SK-N-SH (cell line): ENCODE measurements around the gene ARHGEF37. TPM values are rescaled to one million over a fixed set of nuclear protein-coding genes. Genes with fewer than 3 reads are reported as not detected.

Experiments
- CTCF ChIA-PET: fragments of 300-600, 350-600 bp; formaldehyde crosslinking; extraction: SDS; loops from one replicate; lab custom pipeline; 2021; lab: Yijun Ruan, JAX
- POLR2A ChIA-PET: fragments of 350-600 bp; sonication (Branson Sonifier 250); formaldehyde crosslinking; extraction: SDS; loops from one replicate; lab custom pipeline; 2020; ENCODE audit warnings: antibody characterized with exemption, inconsistent platforms; lab: Yijun Ruan, JAX
- DNase-seq: peaks from one replicate; pipeline ENCODE4 v3.0.0; 2012
- H2AFZ ChIP-seq: fragments of 200-600 bp; sonication (generic); 2 replicates; pipeline ENCODE4 v1.8.1; 2016; ENCODE audit warnings: antibody characterized with exemption, mild to moderate bottlenecking, low read depth
- H3F3A ChIP-seq: fragments of 200-600 bp; sonication (generic); replicated peaks from 2 replicates; pipeline ENCODE3; 2016; ENCODE audit warnings: antibody characterized with exemption, mild to moderate bottlenecking; ENCODE audit not compliant: insufficient read depth
- H3K27ac ChIP-seq, 2 experiments: fragments of 200-500 bp in 1 of 2; fragments of 200-600 bp in 1 of 2; sonication (Bioruptor generic) in 1 of 2; sonication (generic), shearing (Covaris generic) in 1 of 2; 2 replicates each; pipeline versions ENCODE4 v1.5.1 to v1.6.1; 2014 to 2016; ENCODE audit warnings: low read depth in 2 of 2, inconsistent platforms in 1 of 2, low read length in 1 of 2, mild to moderate bottlenecking in 1 of 2, mixed read lengths in 1 of 2
- H3K27me3 ChIP-seq: fragments of 200-600 bp; sonication (generic), shearing (Covaris generic); 2 replicates; pipeline ENCODE4 v1.6.1; 2016; ENCODE audit warnings: mixed run types; ENCODE audit not compliant: insufficient read depth
- H3K36me3 ChIP-seq, 2 experiments: fragments of 200-500 bp in 1 of 2; fragments of 200-600 bp in 1 of 2; sonication (Bioruptor generic) in 1 of 2; sonication (generic) in 1 of 2; replicated peaks in 1 of 2; 2 replicates each; pipeline versions ENCODE3 to v1.5.1; 2014 to 2016; ENCODE audit warnings: low read length in 1 of 2, mild to moderate bottlenecking in 1 of 2; ENCODE audit not compliant: insufficient read depth in 2 of 2, control insufficient read depth in 1 of 2
- H3K4me1 ChIP-seq, 2 experiments: fragments of 200-500 bp in 1 of 2; fragments of 200-600 bp in 1 of 2; sonication (Bioruptor generic) in 1 of 2; sonication (generic), shearing (Covaris generic) in 1 of 2; 2 replicates each; pipeline versions ENCODE4 v1.5.1 to v1.6.1; 2014 to 2016; ENCODE audit warnings: low read depth in 1 of 2, low read length in 1 of 2, mixed run types in 1 of 2; ENCODE audit not compliant: insufficient read depth in 2 of 2, control insufficient read depth in 1 of 2
- H3K4me2 ChIP-seq: fragments of 200-600 bp; sonication (generic), shearing (Covaris generic); 2 replicates; pipeline ENCODE4 v1.6.1; 2017; ENCODE audit warnings: mixed run types
- H3K4me3 ChIP-seq, 2 experiments: fragments of 200-500 bp in 1 of 2; fragments of 200-600 bp in 1 of 2; sonication (Bioruptor generic) in 1 of 2; sonication (generic), shearing (Covaris generic) in 1 of 2; 2 replicates each; pipeline versions ENCODE4 v1.5.1 to v1.8.1; 2014 to 2016; ENCODE audit warnings: low read depth in 2 of 2, inconsistent platforms in 1 of 2, low read length in 1 of 2, mild to moderate bottlenecking in 1 of 2, mixed read lengths in 1 of 2, moderate library complexity in 1 of 2
- H3K79me2 ChIP-seq: fragments of 200-600 bp; sonication (generic); 2 replicates; pipeline ENCODE4 v1.8.1; 2017; ENCODE audit warnings: mild to moderate bottlenecking; ENCODE audit not compliant: insufficient read depth
- H3K9ac ChIP-seq: fragments of 200-600 bp; sonication (generic); 2 replicates; pipeline ENCODE4 v1.6.1; 2017; ENCODE audit warnings: mixed run types
- H3K9me2 ChIP-seq: fragments of 200-600 bp; sonication (generic); 2 replicates; pipeline ENCODE4 v1.6.1; 2017; ENCODE audit warnings: mixed run types
- H3K9me3 ChIP-seq: fragments of 200-600 bp; sonication (generic); 2 replicates; pipeline ENCODE4 v1.6.1; 2017; ENCODE audit warnings: mixed run types, mild to moderate bottlenecking, moderate library complexity
- H4K20me1 ChIP-seq: fragments of 200-600 bp; sonication (generic); 2 replicates; pipeline ENCODE4 v1.6.1; 2017; ENCODE audit warnings: mild to moderate bottlenecking, mixed run types; ENCODE audit not compliant: insufficient read depth
- EZH2phosphoT487 ChIP-seq: fragments of 200-600 bp; sonication (generic); IDR thresholded peaks from 2 replicates; pipeline ENCODE4 v1.6.1; 2017; ENCODE audit warnings: low read depth, mixed run types, mild to moderate bottlenecking, antibody characterized with exemption, moderate library complexity, borderline replicate concordance
- FOSL2 ChIP-seq: IDR thresholded peaks from 2 replicates; pipeline ENCODE4 v1.4.0; 2012; ENCODE audit warnings: low read depth, mild to moderate bottlenecking, moderate library complexity, borderline replicate concordance
- FOXJ3 ChIP-seq: sonication (generic); formaldehyde crosslinking; IDR thresholded peaks from 2 replicates; pipeline ENCODE4 v1.5.1; 2020; ENCODE audit warnings: mild to moderate bottlenecking, missing genetic modification reagents
- FOXM1 ChIP-seq: IDR thresholded peaks from 2 replicates; pipeline ENCODE4 v1.4.0; 2012; ENCODE audit warnings: low read depth, mild to moderate bottlenecking
- GABPA ChIP-seq: IDR thresholded peaks from 2 replicates; pipeline ENCODE4 v1.4.0; 2012; ENCODE audit warnings: low read depth, mild to moderate bottlenecking
- JUND ChIP-seq: IDR thresholded peaks from 2 replicates; pipeline ENCODE4 v1.4.0; 2012
- MEF2A ChIP-seq: IDR thresholded peaks from 2 replicates; pipeline ENCODE4 v1.4.0; 2012; ENCODE audit warnings: low read depth, borderline replicate concordance
- MXI1 ChIP-seq: IDR thresholded peaks from 2 replicates; pipeline ENCODE4 v1.6.1; 2012; ENCODE audit warnings: mild to moderate bottlenecking, low read depth, low read length, improper control_type of control experiment
- NFIC ChIP-seq: IDR thresholded peaks from 2 replicates; pipeline ENCODE4 v1.4.0; 2012; ENCODE audit warnings: borderline replicate concordance
- PBX3 ChIP-seq: IDR thresholded peaks from 2 replicates; pipeline ENCODE4; 2012
- REST ChIP-seq: IDR thresholded peaks from 2 replicates; pipeline ENCODE4 v1.6.1; 2012; ENCODE audit warnings: mild to moderate bottlenecking, low read depth, low read length, moderate library complexity
- RFX5 ChIP-seq: IDR thresholded peaks from 2 replicates; pipeline ENCODE4 v1.6.1; 2012; ENCODE audit warnings: mild to moderate bottlenecking, improper control_type of control experiment, low read length
- SIN3A ChIP-seq: IDR thresholded peaks from 2 replicates; pipeline ENCODE4 v1.6.1; 2012; ENCODE audit warnings: low read depth, mild to moderate bottlenecking, low read length, moderate library complexity, borderline replicate concordance
- SMC3 ChIP-seq: IDR thresholded peaks from 2 replicates; pipeline ENCODE4 v1.6.1; 2012; ENCODE audit warnings: low read depth, low read length, improper control_type of control experiment
- TCF12 ChIP-seq: IDR thresholded peaks from 2 replicates; pipeline ENCODE4 v1.4.0; 2012
- TEAD4 ChIP-seq: IDR thresholded peaks from 2 replicates; pipeline ENCODE4 v1.4.0; 2012; ENCODE audit warnings: mild to moderate bottlenecking, borderline replicate concordance; ENCODE audit not compliant: insufficient read depth
- YY1 ChIP-seq: IDR thresholded peaks from 2 replicates; pipeline ENCODE4 v1.4.0; 2012; ENCODE audit warnings: low read depth, mild to moderate bottlenecking
- WGBS: methylation state at CpG from one replicate; pipeline ENCODE4 v1.1.6; 2017; ENCODE audit warnings: low lambda C conversion rate; 5-methylcytosine and 5-hydroxymethylcytosine counted together
- polyA plus RNA-seq, 3 experiments: library from polyadenylated mRNA; depleted of rRNA; stranded (reverse); fragments of >200 nt; gene quantifications; 2 replicates each; pipeline ENCODE4 v1.2.3, GENCODE V29; 2012

ARHGEF37 gene
- polyA plus RNA-seq, 1 of the 3 experiments (the other 2 are of a cell fraction), result 0.94 TPM

GRCh38 chr5:149682532-149683075 lies 101.3 kb downstream of the ARHGEF37 start (continued):
- TF ChIP-seq TCF12, result no peak

GRCh38 chr5:149683964-149684363 lies 102.7 kb downstream of the ARHGEF37 start:
- Histone ChIP-seq H3K79me2 (no peaks in the 10 kb centered on the region), H3K36me3 (no peaks in the 10 kb centered on the region), H2AFZ (no peak overlapping the region), H3K9me3 (no peaks in the 10 kb centered on the region), H3K9ac (no peak overlapping the region), H3K4me2 (no peak overlapping the region), H3K4me1 (no peaks in the 10 kb centered on the region), H3K27ac (no peak overlapping the region), H4K20me1 (no peaks in the 10 kb centered on the region), H3F3A (no peaks in the 10 kb centered on the region), H3K9me2 (no peaks in the 10 kb centered on the region), H3K27me3 (peaks cover 5% of the 10 kb centered on the region), H3K4me3 (no peak overlapping the region)
- ChIA-PET CTCF (interaction anchor here (3.2 kb wide), 1 partner anchor 144 kb away, joined by 9 read pairs; no protein-coding TSS in a partner anchor), POLR2A (no interaction called here)
- 66% methylated on average over 6 of the region's 6 CpGs for WGBS
- no peak for TF ChIP-seq FOSL2
- no peak for TF ChIP-seq TCF12
- TF ChIP-seq RFX5, result no peak
- TF ChIP-seq MEF2A, result no peak
- TF ChIP-seq SMC3, result no peak
- TF ChIP-seq FOXM1, result no peak
- TF ChIP-seq NFIC, result no peak
- TF ChIP-seq TEAD4, result no peak
- TF ChIP-seq GABPA, result no peak
- TF ChIP-seq REST, result no peak
- no peak for TF ChIP-seq JUND
- no peak for TF ChIP-seq PBX3
- TF ChIP-seq EZH2phosphoT487, result no peak
- no peak for TF ChIP-seq FOXJ3 (CRISPR knock-in tag)
- no peak for TF ChIP-seq MXI1
- TF ChIP-seq SIN3A, result no peak
- no peak for TF ChIP-seq YY1
- DNase-seq, result no peak
